Lower lobe of right lung (tissue), 2 donors: ENCODE results near the gene ENTPD2. TPM values are rescaled to one million over a fixed set of nuclear protein-coding genes. Genes with fewer than 3 reads are reported as not detected.
A peak's percentile ranks its signal among the peaks of the same experiment; 100 is the strongest.

ENCODE experiments used
- ATAC-seq, 2 donors: fragments of 200-7000 bp; cut with Tn5 transposase; one replicate each; pipeline ENCODE4 v1.9.1; 2020 to 2022; ENCODE audit warnings: mild to moderate bottlenecking in 2 of 2, moderate library complexity in 2 of 2
- DNase-seq: peaks from one replicate; pipeline ENCODE4 v3.0.0-alpha.2; 2020
- H3K27ac ChIP-seq: fragments of 200-600 bp; one replicate; pipeline ENCODE4 v1.8.0; 2022
- H3K27me3 ChIP-seq: fragments of 200-600 bp; one replicate; pipeline ENCODE4 v1.8.0; 2022; ENCODE audit warnings: low read depth
- H3K36me3 ChIP-seq: fragments of 200-600 bp; one replicate; pipeline ENCODE4 v1.8.0; 2022; ENCODE audit warnings: mild to moderate bottlenecking
- H3K4me1 ChIP-seq: fragments of 200-600 bp; one replicate; pipeline ENCODE4 v1.8.0; 2022
- H3K4me3 ChIP-seq: fragments of 200-600 bp; one replicate; pipeline ENCODE4 v1.8.0; 2022; ENCODE audit warnings: mild to moderate bottlenecking
- H3K9me3 ChIP-seq: fragments of 200-600 bp; one replicate; pipeline ENCODE4 v1.8.0; 2022
- CTCF ChIP-seq: fragments of 200-600 bp; IDR thresholded peaks from one replicate; pipeline ENCODE4 v1.8.0; 2022; ENCODE audit warnings: antibody characterized with exemption, mild to moderate bottlenecking
- intact Hi-C: fragments of 100-400 bp; cut with DNase I; formaldehyde crosslinking; loops from one replicate; pipeline ENCODE4 v1.11.0; 2022
- total RNA-seq: library from RNA; stranded (reverse); fragmentation: NEBNext Ultra II Directional; extraction: Animal tissue kit (Norgen Biotek cat#: 25700); gene quantifications from one replicate; pipeline ENCODE4 v1.2.1, GENCODE V29; 2021
- donor health status: DM: no; HTN: yes; CAD: no; lungs with severe emphysema.

ENTPD2 gene
- total RNA-seq, 1 donor from 2014 or later = 0.62 TPM

DNA sequence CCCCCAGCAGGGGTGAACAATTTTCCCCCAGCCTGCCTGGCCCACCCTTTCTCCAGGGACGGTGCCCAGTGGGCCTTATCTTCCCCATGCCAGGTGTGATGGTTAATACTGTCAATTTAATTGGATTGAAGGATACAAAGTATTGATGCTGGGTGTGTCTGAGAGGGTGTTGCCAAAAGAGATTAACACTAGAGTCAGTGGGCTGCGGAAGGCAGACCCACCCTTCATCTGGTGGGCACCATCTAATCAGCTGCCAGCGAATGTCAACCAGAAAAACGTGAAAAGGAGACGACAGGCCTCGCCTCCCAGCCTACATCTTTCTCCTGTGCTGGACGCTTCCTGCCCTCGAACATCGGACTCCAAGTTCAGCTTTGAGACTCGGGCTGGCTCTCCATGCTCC lies 16.4 kb downstream of the ENTPD2 start:
- H3K4me1 ChIP-seq = peaks cover 32% of the 10 kb centered on the region
- intact Hi-C loops = no loop called here
- no peak for DNase-seq
- no peaks in the 10 kb centered on the region for H3K9me3 ChIP-seq
- no peak for ATAC-seq
- H3K36me3 ChIP-seq = peaks cover 19% of the 10 kb centered on the region
- H3K27me3 ChIP-seq = no peaks in the 10 kb centered on the region
- H3K27ac ChIP-seq = no peak overlapping the region
- H3K4me3 ChIP-seq = no peak overlapping the region
- no peak for TF ChIP-seq CTCF

DNA sequence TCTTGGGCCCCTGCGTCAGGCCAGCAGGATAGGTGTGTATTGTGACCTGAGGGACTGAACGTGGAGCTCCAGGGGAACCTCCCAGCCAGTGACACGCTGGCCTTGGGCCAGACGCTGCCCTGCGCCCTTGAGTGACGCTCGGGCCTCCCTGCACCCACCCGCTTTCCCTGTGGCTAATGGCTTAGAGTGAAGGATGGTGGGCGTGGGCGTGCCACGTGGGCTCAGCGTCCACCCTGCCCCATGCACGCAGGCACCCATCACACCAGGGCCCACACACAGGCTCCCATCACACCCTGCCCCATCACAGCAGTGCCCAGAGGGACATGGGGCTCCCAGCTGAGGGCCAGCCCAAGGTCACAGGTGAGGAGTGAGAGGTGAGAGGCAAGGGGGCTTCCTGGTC lies 16.8 kb downstream of the ENTPD2 start:
- Histone ChIP-seq H3K27me3 (no peaks in the 10 kb centered on the region), H3K36me3 (peaks cover 19% of the 10 kb centered on the region), H3K4me1 (peaks cover 36% of the 10 kb centered on the region), H3K9me3 (no peaks in the 10 kb centered on the region), H3K27ac (no peak overlapping the region), H3K4me3 (no peak overlapping the region)
- intact Hi-C loops = no loop called here
- TF ChIP-seq CTCF = no peak
- ATAC-seq (no peak), DNase-seq (no peak)

- H3K27ac ChIP-seq = no peak overlapping the region
- H3K4me3 ChIP-seq = no peak overlapping the region
- intact Hi-C loops = no loop called here
- TF ChIP-seq CTCF = no peak
- DNase-seq = no peak
- H3K27me3 ChIP-seq = no peaks in the 10 kb centered on the region
- no peaks in the 10 kb centered on the region for H3K9me3 ChIP-seq
- no peak for ATAC-seq
- H3K36me3 ChIP-seq = peaks cover 19% of the 10 kb centered on the region
- H3K4me1 ChIP-seq = peaks cover 37% of the 10 kb centered on the region
Measured at GRCh38 chr9:137035937-137036336, 17.9 kb downstream of the ENTPD2 start.

DNA sequence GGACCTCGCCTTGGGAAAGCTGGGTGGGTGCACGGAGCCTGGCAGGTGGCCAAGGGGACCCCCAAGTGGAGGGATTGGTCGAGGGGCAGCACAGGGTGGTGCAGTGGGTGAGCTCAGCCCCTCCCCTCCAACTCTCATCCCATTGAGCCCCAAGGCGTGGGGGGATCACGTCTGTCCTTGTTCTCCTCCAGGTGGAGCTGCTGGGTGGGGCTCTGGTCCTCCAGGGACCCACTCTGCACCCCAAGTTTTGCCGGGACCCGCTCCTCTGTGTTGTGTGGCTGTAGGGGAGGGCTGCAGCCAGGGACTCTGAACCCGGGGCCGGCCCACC lies 18.4 kb downstream of the ENTPD2 start:
- DNase-seq (no peak), ATAC-seq (peak in 1 of 2 donors; percentile 0)
- H3K4me1 ChIP-seq = peaks cover 38% of the 10 kb centered on the region
- H3K4me3 ChIP-seq = no peak overlapping the region
- TF ChIP-seq CTCF = peak; percentile 2
- no peaks in the 10 kb centered on the region for H3K27me3 ChIP-seq
- no peaks in the 10 kb centered on the region for H3K9me3 ChIP-seq
- no peak overlapping the region for H3K27ac ChIP-seq
- H3K36me3 ChIP-seq = peaks cover 19% of the 10 kb centered on the region
- intact Hi-C loops = no loop called here

- no peaks in the 10 kb centered on the region for H3K27me3 ChIP-seq
- ATAC-seq (peak; percentile 81 to 88), DNase-seq (peak; percentile 89)
- TF ChIP-seq CTCF = peak; percentile 94
- intact Hi-C loops = no loop called here
- H3K4me3 ChIP-seq = peak overlapping the region; percentile 12
- H3K36me3 ChIP-seq = peaks cover 18% of the 10 kb centered on the region
- H3K9me3 ChIP-seq = no peaks in the 10 kb centered on the region
- H3K4me1 ChIP-seq = peaks cover 43% of the 10 kb centered on the region
- peak overlapping the region; percentile 58 for H3K27ac ChIP-seq
Measured at GRCh38 chr9:137034709-137035506, 19.0 kb downstream of the ENTPD2 start.
